Effector memory CD4-positive, alpha-beta T cell (primary cell): Measurements from ENCODE around the gene FGFR4.

Source experiments
- DNase-seq, 3 donors: peaks; one replicate each; pipeline ENCODE4 v3.0.0-alpha.2; 2020
- H3K27ac ChIP-seq: 2 replicates; pipeline ENCODE4 v1.7.0; 2013; ENCODE audit warnings: mild to moderate bottlenecking, low read length, moderate library complexity; ENCODE audit not compliant: insufficient read depth, poor library complexity, severe bottlenecking
- H3K27me3 ChIP-seq: replicated peaks from 2 replicates; pipeline ENCODE4 v1.7.0; 2013; ENCODE audit warnings: mild to moderate bottlenecking, low read length; ENCODE audit not compliant: insufficient read depth, control insufficient read depth, poor library complexity, severe bottlenecking
- H3K36me3 ChIP-seq: 2 replicates; pipeline ENCODE4 v1.7.0; 2013; ENCODE audit warnings: mild to moderate bottlenecking, low read length, moderate library complexity; ENCODE audit not compliant: control insufficient read depth, insufficient read depth
- H3K4me1 ChIP-seq: 2 replicates; pipeline ENCODE4 v1.7.0; 2013; ENCODE audit warnings: low read length, mild to moderate bottlenecking; ENCODE audit not compliant: control insufficient read depth, insufficient read depth, poor library complexity, severe bottlenecking
- H3K4me3 ChIP-seq: 2 replicates; pipeline ENCODE4 v1.7.0; 2013; ENCODE audit warnings: low read length, low read depth, mild to moderate bottlenecking; ENCODE audit not compliant: insufficient read depth, poor library complexity, severe bottlenecking
- H3K9me3 ChIP-seq: 2 replicates; pipeline ENCODE4 v1.7.0; 2013; ENCODE audit warnings: mild to moderate bottlenecking, low read length, moderate library complexity; ENCODE audit not compliant: control insufficient read depth

FGFR4 gene

DNA sequence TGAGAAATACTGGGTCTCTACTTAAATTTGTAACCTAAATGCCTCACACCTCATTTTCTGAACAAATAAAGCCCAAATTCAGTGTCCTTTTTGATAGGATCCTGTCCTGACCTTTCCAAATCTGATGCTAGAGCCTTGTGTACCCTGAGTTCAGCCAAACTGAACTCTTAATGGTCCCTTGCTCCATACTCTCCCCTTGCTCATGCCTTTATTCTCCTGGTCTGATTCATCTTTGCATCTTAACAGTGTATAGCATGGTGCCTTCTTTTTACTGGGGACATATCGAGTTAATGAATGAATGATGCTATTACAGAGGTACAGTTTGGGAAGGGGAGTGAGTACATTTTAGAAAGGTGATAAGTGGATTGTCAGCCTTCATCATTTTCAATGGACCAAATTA lies 56.1 kb downstream of the FGFR4 start:
- no peak for DNase-seq
- no peaks in the 10 kb centered on the region for H3K27me3 ChIP-seq
- H3K9me3 ChIP-seq: no peaks in the 10 kb centered on the region
- peaks cover 11% of the 10 kb centered on the region for H3K4me1 ChIP-seq
- no peak overlapping the region for H3K4me3 ChIP-seq
- H3K36me3 ChIP-seq: peaks cover 11% of the 10 kb centered on the region
- no peak overlapping the region for H3K27ac ChIP-seq

DNA sequence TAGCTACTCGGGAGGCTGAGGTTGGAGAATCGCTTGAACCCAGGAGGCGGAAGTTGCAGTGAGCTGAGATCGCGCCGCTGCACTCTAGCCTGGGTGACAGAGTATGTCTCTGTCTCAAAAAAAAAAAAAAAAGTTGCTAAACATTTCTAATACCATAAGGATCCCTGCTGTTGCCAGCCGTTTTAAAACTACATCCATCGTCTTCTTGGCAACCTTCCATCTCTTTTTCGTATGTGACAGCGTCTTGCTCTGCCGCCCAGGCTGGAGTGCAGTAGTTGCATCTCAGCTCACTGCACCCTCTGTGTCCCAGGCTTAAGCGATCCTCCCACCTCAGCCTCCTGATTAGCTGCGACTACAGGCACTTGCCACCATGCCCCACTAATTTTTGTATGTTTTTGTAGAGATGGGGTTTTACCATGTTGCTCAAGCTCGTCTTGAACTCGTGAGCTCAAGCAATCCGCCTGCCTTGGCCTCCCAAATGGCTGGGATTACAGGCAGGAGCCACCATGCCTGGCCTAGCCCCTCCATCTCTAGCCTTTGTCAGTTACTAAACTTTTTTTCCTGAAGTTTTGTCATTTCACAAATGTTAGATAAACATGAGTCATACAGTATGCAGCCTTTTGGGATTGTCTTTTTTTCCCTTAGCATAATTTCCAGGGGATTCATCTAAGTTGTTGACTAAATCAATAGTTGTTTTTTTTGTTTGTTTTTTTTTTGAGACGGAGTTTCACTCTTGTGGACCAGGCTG lies 60.4 kb downstream of the FGFR4 start:
- Histone ChIP-seq H3K36me3 (peaks cover 23% of the 10 kb centered on the region), H3K4me3 (no peak overlapping the region), H3K4me1 (no peaks in the 10 kb centered on the region), H3K9me3 (no peaks in the 10 kb centered on the region), H3K27me3 (no peaks in the 10 kb centered on the region), H3K27ac (no peak overlapping the region)
- no peak for DNase-seq
